Keratinocyte (primary cell): ENCODE data around the gene ADAM22. TPM values are rescaled to one million over a fixed set of nuclear protein-coding genes. Genes with fewer than 3 reads are reported as not detected.

Experiments
- DNase-seq: peaks from one replicate; pipeline ENCODE4 v3.0.0-alpha.2; 2011; ENCODE audit warnings: low read depth, missing footprints, low spot score
- FAIRE-seq: peaks from 2 replicates; lab custom pipeline; 2011; peaks lifted over from hg19 to GRCh38; lab: Jason Lieb, UNC
- H2AFZ ChIP-seq: 2 replicates; pipeline ENCODE4 v1.6.0; 2012; ENCODE audit warnings: low read length, control low read depth, inconsistent platforms; ENCODE audit not compliant: control insufficient read depth
- H3K27ac ChIP-seq: 2 replicates; pipeline ENCODE4 v1.5.1; 2011; ENCODE audit warnings: low read length; ENCODE audit not compliant: control insufficient read depth, insufficient read depth
- H3K27me3 ChIP-seq: 3 replicates; pipeline ENCODE4 v1.6.0; 2011; ENCODE audit warnings: low read length; ENCODE audit not compliant: control insufficient read depth, insufficient read depth; ENCODE audit errors: extremely low read depth
- H3K36me3 ChIP-seq, 2 experiments: 2 replicates in 1 of 2; 3 replicates in 1 of 2; pipeline ENCODE4 v1.5.1; 2011; ENCODE audit warnings: low read length in 2 of 2, mild to moderate bottlenecking in 1 of 2; ENCODE audit not compliant: control insufficient read depth in 2 of 2, insufficient read depth in 2 of 2; ENCODE audit errors: extremely low read depth in 1 of 2
- H3K4me1 ChIP-seq: 3 replicates; pipeline ENCODE4 v1.5.1; 2011; ENCODE audit warnings: low read length; ENCODE audit not compliant: control insufficient read depth, insufficient read depth; ENCODE audit errors: extremely low read depth
- H3K4me2 ChIP-seq: 3 replicates; pipeline ENCODE4 v1.6.0; 2011; ENCODE audit warnings: low read depth, low read length; ENCODE audit not compliant: control insufficient read depth, insufficient read depth; ENCODE audit errors: extremely low read depth
- H3K4me3 ChIP-seq, 3 experiments: fragments of 200-600 bp in 1 of 3; sonication (generic) in 1 of 3; 2 replicates in 2 of 3; 3 replicates in 1 of 3; pipeline ENCODE4 v1.5.1; 2011 to 2016; ENCODE audit warnings: low read length in 3 of 3, mild to moderate bottlenecking in 3 of 3, control low read depth in 2 of 3, inconsistent platforms in 1 of 3, low read depth in 1 of 3, mixed read lengths in 1 of 3, mixed run types in 1 of 3, moderate library complexity in 1 of 3; ENCODE audit not compliant: control insufficient read depth in 2 of 3, insufficient read depth in 2 of 3; ENCODE audit errors: extremely low read depth in 1 of 3
- H3K79me2 ChIP-seq: 2 replicates; pipeline ENCODE4 v1.6.0; 2012; ENCODE audit warnings: low read length; ENCODE audit not compliant: control insufficient read depth, insufficient read depth
- H3K9ac ChIP-seq: 3 replicates; pipeline ENCODE4 v1.6.0; 2011; ENCODE audit warnings: low read length; ENCODE audit not compliant: control insufficient read depth, insufficient read depth; ENCODE audit errors: extremely low read depth
- H3K9me1 ChIP-seq: 3 replicates; pipeline ENCODE4 v1.6.0; 2011; ENCODE audit warnings: low read length; ENCODE audit not compliant: control insufficient read depth, insufficient read depth; ENCODE audit errors: extremely low read depth
- H3K9me3 ChIP-seq: 2 replicates; pipeline ENCODE4 v1.5.1; 2012; ENCODE audit warnings: low read depth, low read length; ENCODE audit not compliant: control insufficient read depth
- H4K20me1 ChIP-seq: 3 replicates; pipeline ENCODE4 v1.6.0; 2011; ENCODE audit warnings: low read length; ENCODE audit not compliant: control insufficient read depth, insufficient read depth; ENCODE audit errors: extremely low read depth
- EZH2 ChIP-seq: IDR thresholded peaks from one replicate; pipeline ENCODE4 v1.6.1; 2012; ENCODE audit warnings: inconsistent platforms, mild to moderate bottlenecking, low read length, moderate library complexity
- dilution Hi-C: fragments of 300-500 bp; cut with MboI; formaldehyde crosslinking; loops from one replicate; pipeline ENCODE4 v1.7.0; 2020; ENCODE audit warnings: low sequenced_read_pairs; ENCODE audit not compliant: extremely low pct_ligation_motif_present
- polyA plus RNA-seq, 5 experiments: library from polyadenylated mRNA; depleted of rRNA in 3 of 5; stranded (reverse) in 3 of 5; stranded (forward) in 1 of 5; unstranded in 1 of 5; fragments of >200 nt; gene quantifications; 1 replicate in 1 of 5; 2 replicates in 3 of 5; 3 replicates in 1 of 5; pipeline versions ENCODE4 v1.2.1 to v1.2.3, GENCODE V29; 2011 to 2012; ENCODE audit warnings: missing spikeins in 2 of 5, low read depth in 1 of 5, low replicate concordance in 1 of 5
- TF ChIP-seq, protein P1 (sequence below), 3 experiments: IDR thresholded peaks in 1 of 3; conservative IDR thresholded peaks in 1 of 3; optimal IDR thresholded peaks in 1 of 3; 2 replicates in 2 of 3; 3 replicates in 1 of 3; pipeline versions ENCODE3 to v1.5.1; 2011; ENCODE audit warnings: low read length in 3 of 3, mild to moderate bottlenecking in 3 of 3, moderate library complexity in 2 of 3, control low read depth in 1 of 3, inconsistent platforms in 1 of 3; ENCODE audit not compliant: insufficient read depth in 2 of 3; ENCODE audit errors: extremely low read depth in 1 of 3

Gene ADAM22
- polyA plus RNA-seq, 1 donor (not counting 4 experiments of a cell fraction or from before 2014, with no cell fraction given): 0.07 TPM

DNA sequence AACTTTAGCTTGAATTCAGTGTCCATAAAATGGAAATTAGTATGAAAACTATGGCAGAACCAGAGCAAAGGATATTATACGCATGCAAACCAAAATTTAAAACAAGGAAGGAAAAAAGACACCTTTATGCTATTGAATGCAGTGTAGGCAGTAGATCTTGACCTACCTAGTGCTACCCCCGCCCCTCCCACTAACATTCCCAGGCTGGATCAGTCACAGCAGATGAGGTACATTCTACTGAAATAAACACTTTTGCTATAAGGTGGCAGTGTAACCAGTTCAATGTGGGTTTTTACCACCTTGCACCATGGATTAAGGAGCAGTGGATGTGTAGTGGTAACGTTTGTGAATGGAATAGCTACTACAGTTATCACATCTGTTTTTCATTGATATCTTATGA lies 257.9 kb downstream of the ADAM22 start:
- Histone ChIP-seq H3K4me3 (no peak overlapping the region), H4K20me1 (no peaks in the 10 kb centered on the region), H3K36me3 (no peaks in the 10 kb centered on the region), H3K4me1 (no peaks in the 10 kb centered on the region), H3K9me3 (no peaks in the 10 kb centered on the region), H3K27me3 (no peaks in the 10 kb centered on the region), H3K4me2 (no peak overlapping the region), H2AFZ (no peak overlapping the region), H3K27ac (no peak overlapping the region), H3K79me2 (no peaks in the 10 kb centered on the region), H3K9me1 (no peaks in the 10 kb centered on the region), H3K9ac (no peak overlapping the region)
- dilution Hi-C loops: no loop called here
- FAIRE-seq (no peak), DNase-seq (no peak)
- TF ChIP-seq EZH2: no peak
- TF ChIP-seq, protein P1, sequence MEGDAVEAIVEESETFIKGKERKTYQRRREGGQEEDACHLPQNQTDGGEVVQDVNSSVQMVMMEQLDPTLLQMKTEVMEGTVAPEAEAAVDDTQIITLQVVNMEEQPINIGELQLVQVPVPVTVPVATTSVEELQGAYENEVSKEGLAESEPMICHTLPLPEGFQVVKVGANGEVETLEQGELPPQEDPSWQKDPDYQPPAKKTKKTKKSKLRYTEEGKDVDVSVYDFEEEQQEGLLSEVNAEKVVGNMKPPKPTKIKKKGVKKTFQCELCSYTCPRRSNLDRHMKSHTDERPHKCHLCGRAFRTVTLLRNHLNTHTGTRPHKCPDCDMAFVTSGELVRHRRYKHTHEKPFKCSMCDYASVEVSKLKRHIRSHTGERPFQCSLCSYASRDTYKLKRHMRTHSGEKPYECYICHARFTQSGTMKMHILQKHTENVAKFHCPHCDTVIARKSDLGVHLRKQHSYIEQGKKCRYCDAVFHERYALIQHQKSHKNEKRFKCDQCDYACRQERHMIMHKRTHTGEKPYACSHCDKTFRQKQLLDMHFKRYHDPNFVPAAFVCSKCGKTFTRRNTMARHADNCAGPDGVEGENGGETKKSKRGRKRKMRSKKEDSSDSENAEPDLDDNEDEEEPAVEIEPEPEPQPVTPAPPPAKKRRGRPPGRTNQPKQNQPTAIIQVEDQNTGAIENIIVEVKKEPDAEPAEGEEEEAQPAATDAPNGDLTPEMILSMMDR (optimal IDR thresholded peaks at IDR 0.05 in 1 of 3, IDR thresholded peaks at IDR 0.05 in 1 of 3, conservative IDR thresholded peaks at IDR 0.05 in 1 of 3; ENCODE audit: extremely low read depth in 1 of 3, insufficient read depth in 2 of 3, low read length in 3 of 3): no peak

- no peaks in the 10 kb centered on the region for H3K9me3 ChIP-seq
- H3K27ac ChIP-seq: no peak overlapping the region
- dilution Hi-C loops: no loop called here
- H3K79me2 ChIP-seq: no peaks in the 10 kb centered on the region
- no peak overlapping the region for H2AFZ ChIP-seq
- peaks cover 0 to 6% of the 10 kb centered on the region in 2 experiments for H3K36me3 ChIP-seq
- no peak overlapping the region for H3K9ac ChIP-seq
- no peaks in the 10 kb centered on the region for H3K4me1 ChIP-seq
- no peaks in the 10 kb centered on the region for H3K27me3 ChIP-seq
- no peaks in the 10 kb centered on the region for H3K9me1 ChIP-seq
- FAIRE-seq (no peak), DNase-seq (no peak)
- TF ChIP-seq, protein P1 (optimal IDR thresholded peaks at IDR 0.05 in 1 of 3, IDR thresholded peaks at IDR 0.05 in 1 of 3, conservative IDR thresholded peaks at IDR 0.05 in 1 of 3; ENCODE audit: extremely low read depth in 1 of 3, insufficient read depth in 2 of 3, low read length in 3 of 3): no peak
- no peak for TF ChIP-seq EZH2
- no peaks in the 10 kb centered on the region for H4K20me1 ChIP-seq
- H3K4me2 ChIP-seq: no peak overlapping the region
- H3K4me3 ChIP-seq: no peak overlapping the region
Measured at GRCh38 chr7:88200261-88200660, 266.2 kb downstream of the ADAM22 start.
